Ramos (cell line): ENCODE measurements around the gene TMX2.
"Not testable (repeated sequence)": the region's sequence is repeated elsewhere in the genome, so short reads cannot be mapped to it uniquely, and the experiment has no call there.

ENCODE experiments used
- in situ Hi-C: fragments of 300-500 bp; cut with MboI; formaldehyde crosslinking; loops from one replicate; pipeline ENCODE4 v1.14.3; 2022; ENCODE audit warnings: low sequenced_read_pairs; ENCODE audit not compliant: unreplicated experiment

Gene TMX2

DNA sequence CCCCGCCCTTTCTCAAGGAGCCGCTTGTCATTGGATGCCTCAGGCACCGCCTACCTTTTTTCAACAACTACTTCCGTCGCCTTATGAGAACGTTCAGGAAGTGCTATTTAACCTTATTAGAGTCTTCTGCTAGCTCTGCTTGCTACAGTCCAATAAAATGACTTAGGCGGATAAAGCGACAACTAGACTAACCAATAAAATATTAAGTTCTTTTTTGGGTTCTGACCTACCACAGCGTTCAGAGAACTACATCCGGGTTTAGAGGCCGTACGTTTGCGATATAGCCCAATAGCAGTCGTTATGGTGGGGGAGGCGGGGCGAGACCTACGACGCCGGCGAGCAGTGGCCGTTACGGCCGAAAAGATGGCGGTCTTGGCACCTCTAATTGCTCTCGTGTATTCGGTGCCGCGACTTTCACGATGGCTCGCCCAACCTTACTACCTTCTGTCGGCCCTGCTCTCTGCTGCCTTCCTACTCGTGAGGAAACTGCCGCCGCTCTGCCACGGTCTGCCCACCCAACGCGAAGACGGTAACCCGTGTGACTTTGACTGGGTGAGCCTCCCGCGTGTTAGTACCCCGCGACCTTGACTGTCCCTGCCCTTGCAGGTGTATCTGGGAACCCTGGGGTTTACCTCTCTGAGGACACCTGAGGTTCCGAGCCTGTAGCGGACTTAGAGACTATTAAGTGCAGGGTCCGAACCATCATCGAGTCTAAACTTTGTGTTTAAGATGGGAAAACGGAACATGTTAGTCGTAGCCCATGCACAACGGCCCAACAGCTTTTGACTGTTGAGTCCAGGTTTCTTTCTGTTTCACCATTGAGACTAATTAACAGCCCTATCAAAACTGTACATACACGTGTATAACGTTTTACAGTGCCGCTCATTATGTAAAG lies at the start of gene TMX2:
Gene TMX2 (plus strand): TSS at position 338 of the 895 bp plus-strand sequence. CDS start 26 bp downstream, at position 364.
- in situ Hi-C loops = no loop called here

DNA sequence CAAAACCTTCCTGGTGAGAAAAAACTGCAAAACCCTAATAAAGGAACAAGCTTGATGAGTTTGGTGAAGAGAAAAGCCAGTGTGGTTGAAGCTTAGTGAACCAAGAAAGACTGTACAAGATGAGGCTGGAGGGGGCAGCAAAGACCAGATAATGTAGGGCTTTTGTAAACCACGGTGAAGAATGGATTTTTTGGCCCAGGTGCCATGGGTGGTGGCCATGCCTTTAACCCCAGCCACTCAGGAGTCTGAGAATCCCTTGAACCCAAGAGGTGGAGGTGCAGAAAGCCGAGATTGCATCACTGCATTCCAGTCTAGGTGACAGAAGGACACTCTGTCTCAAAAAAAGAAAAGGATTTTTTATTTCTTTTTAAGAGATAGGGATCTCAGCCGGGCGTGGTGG lies 49.5 kb upstream of the TMX2 start:
- in situ Hi-C loops = no loop called here

- in situ Hi-C loops = no loop called here
Observed at GRCh38 chr11:57663975-57664374, 48.4 kb upstream of the TMX2 start.

- in situ Hi-C loops = no loop called here
Observed at GRCh38 chr11:57667117-57667735, 45.2 kb upstream of the TMX2 start.

DNA sequence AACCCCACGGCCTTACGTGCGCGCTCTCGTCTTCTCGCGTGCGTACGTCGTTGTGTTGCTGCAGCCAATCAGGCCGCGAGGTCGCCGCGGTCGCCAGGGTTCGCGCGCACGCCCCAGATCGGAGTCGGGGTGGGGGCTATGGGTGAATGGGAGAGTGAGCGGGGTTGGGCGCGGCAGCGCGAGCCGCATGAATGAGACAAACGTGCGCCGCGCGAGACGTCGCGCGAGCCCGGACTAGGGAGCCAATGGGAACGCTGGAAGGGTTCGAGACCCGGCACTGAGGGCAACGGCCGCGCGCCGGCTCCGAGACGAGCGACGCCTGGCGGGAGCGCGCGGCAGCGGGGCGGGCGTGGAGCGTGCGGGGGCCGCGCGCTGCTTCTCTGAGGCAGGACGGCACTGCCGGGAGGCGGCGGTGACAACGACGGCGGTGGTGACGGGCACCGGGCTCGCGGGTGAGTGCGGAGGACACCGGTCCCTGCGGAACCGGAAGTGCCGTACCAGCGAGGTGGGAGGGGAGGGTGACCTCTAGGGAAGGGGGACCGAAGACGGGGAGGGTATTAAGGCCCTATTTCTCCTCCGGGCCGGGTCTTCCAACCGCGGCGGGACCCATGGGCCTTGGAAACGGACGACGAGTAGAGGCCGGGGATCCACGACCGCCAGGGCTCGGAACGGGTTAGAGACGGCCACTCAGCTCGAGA lies 44.5 kb upstream of the TMX2 start, which contains the start of gene ZDHHC5:
Gene ZDHHC5 (plus strand): TSS at position 379 of the 698 bp plus-strand sequence. CDS start 4,977 bp downstream, outside the sequence.
- in situ Hi-C loops = no loop called here

DNA sequence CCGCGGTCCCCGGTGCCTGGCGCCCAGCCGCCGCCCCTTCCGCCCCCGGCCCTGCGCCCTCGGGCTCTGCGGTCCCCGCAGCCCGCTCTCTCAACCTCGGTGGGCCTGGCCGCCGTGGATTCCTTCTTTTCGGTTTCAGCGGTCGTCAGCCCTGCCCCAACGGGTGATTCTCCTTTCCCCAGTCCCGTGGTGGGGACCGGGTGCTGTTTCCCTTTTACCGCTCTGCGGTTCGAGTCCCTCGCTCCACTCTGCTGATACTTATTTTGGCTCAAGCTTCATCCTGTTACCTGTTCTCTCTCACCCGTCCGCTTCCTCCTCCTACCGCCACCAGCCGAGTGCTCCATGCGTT lies 44.0 kb upstream of the TMX2 start:
- in situ Hi-C loops = no loop called here

- in situ Hi-C loops = no loop called here
Observed at GRCh38 chr11:57674251-57674650, 38.1 kb upstream of the TMX2 start.

DNA sequence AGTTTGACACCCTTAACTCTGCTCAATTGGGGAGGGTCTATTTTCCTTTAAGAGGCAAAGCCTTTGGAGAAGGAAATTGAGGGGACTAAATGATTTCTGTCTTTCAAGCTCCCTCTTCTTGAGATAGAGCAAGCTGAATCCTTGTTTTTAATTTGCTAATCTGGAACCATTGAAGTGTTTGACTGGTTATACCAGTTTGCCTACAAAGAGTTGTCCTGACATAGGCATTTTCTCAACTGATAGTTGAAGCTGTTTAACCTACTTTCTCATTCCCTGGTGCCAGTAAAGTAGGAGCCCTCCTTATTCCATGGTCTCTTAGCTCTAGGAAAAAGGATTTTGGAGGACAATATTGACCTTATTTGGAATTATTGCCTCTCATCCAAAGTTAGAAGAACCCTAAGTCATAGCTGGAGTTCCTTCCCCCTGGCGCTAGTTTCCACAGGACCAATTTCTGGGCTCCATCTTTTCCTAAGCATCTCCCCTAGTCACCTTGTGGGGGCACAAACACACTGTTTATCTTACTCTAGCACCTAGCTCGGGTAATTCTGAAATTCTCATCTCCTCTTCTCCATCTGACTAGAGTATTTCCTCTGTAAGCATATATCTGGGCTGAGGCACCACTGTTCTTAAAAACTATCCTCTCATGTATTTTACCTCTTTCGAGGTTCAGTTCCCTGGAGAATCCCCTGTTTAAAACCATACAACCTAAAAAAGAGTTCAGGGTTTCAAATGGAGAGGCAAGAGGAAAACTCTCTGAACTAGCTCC lies 37.0 kb upstream of the TMX2 start:
- in situ Hi-C loops = no loop called here

GRCh38 chr11:57679396-57679795 lies 33.0 kb upstream of the TMX2 start:
- in situ Hi-C loops = no loop called here

GRCh38 chr11:57680552-57680874 lies 31.9 kb upstream of the TMX2 start:
- in situ Hi-C loops = no loop called here

- in situ Hi-C loops = no loop called here
Observed at GRCh38 chr11:57681168-57681567, 31.2 kb upstream of the TMX2 start.

GRCh38 chr11:57690474-57690873 lies 21.9 kb upstream of the TMX2 start:
- in situ Hi-C loops = not testable (repeated sequence)

GRCh38 chr11:57698843-57699365 lies 13.5 kb upstream of the TMX2 start:
- in situ Hi-C loops = no loop called here

- in situ Hi-C loops = no loop called here
Observed at GRCh38 chr11:57699813-57700212, 12.6 kb upstream of the TMX2 start.

- in situ Hi-C loops = no loop called here
Observed at GRCh38 chr11:57700425-57700824, 12.0 kb upstream of the TMX2 start.

DNA sequence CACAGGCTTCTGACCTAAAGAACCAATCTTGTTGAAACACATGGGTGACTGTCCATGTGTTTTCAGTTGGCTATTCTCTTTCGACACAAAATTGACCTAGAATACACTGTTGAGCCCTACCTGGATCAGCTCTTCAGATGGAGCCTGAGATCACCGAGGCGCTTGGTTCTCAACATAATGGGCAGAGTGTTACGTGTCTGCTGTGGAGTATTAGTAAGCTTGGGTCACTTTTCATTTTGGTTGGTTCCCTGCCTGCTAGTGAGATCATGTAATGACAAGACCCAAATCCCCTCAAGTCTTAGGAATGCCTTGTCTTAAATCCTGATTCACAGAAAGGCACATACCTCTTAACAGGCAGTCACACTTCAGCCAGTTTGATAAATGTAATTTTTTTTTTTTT lies 9.1 kb upstream of the TMX2 start:
- in situ Hi-C loops = no loop called here

- in situ Hi-C loops = no loop called here
Observed at GRCh38 chr11:57704932-57705331, 7.5 kb upstream of the TMX2 start.

GRCh38 chr11:57705432-57705831 lies 7.0 kb upstream of the TMX2 start:
- in situ Hi-C loops = not testable (repeated sequence)

DNA sequence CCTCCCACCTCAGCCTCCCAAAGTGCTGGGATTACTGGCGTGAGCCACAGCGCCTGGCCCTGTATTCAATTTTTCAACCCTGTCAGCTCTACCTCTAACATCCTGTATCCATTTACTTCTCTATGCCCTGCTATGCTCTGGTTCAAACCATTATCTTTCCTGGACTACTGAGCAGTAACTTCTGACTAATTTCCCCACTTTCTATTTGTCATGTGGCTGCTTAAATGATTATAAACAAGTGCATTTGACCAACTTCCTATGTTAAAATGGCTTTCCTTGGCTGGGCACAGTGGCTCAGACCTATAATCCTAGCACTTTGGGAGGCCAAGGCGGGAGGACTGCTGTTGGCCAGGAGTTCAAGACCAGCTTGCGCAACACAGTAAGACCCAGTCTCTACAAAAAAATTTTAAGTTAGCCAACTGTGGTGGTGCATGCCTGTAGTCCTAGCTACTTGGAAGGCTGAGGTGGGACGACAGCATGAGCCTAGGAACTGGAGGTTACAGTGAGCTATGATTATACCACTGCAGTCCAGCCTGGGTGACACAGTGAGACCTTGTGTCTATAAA lies 2.5 kb upstream of the TMX2 start:
- in situ Hi-C loops = no loop called here
